GM10248 (cell line): Measurements from ENCODE around the gene HMGCS1.

ENCODE experiments used
- CTCF ChIA-PET: fragments of 300-600 bp; sonication (Branson Sonifier 250); formaldehyde crosslinking; extraction: SDS; loops from one replicate; lab custom pipeline; 2021; ENCODE audit warnings: antibody characterized with exemption; lab: Yijun Ruan, JAX
- POLR2A ChIA-PET: fragments of 350-650 bp; sonication (Branson Sonifier 250); formaldehyde crosslinking; extraction: SDS; loops from one replicate; lab custom pipeline; 2020; ENCODE audit warnings: antibody characterized with exemption; lab: Yijun Ruan, JAX
- DNase-seq: peaks from one replicate; pipeline ENCODE4 v3.0.0; 2012; ENCODE audit errors: extremely low spot score
- TF ChIP-seq, protein P1 (sequence below): IDR thresholded peaks from 2 replicates; pipeline ENCODE4 v1.5.1; 2012; ENCODE audit warnings: mild to moderate bottlenecking, low read depth; ENCODE audit errors: extremely low read depth, missing control alignments, control extremely low read depth

HMGCS1 gene

DNA sequence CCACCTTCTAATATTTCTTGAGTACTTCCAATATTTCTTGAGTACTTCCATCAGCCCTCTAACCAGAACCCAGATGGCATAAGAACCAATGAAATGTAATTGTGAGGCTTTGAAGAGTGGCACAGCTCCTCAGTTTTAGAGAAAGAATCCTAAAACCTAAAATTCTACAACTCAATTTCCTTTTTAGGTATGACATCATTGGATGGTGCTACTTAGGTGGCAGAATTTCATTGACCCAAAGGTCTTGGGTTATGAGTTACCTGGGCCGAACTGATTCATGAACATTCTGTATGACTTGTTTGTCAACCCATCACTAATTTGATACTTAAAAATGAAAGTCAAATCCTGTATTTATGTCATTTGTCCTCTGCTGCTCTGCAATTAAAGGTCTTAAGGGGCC lies 13.1 kb downstream of the HMGCS1 start:
- DNase-seq: no peak
- CTCF ChIA-PET: interaction anchor here (1.1 to 2.0 kb wide), 2 partner anchors 13 to 101 kb away, joined by 3 to 4 read pairs; no protein-coding TSS in a partner anchor
- TF ChIP-seq, protein P1, sequence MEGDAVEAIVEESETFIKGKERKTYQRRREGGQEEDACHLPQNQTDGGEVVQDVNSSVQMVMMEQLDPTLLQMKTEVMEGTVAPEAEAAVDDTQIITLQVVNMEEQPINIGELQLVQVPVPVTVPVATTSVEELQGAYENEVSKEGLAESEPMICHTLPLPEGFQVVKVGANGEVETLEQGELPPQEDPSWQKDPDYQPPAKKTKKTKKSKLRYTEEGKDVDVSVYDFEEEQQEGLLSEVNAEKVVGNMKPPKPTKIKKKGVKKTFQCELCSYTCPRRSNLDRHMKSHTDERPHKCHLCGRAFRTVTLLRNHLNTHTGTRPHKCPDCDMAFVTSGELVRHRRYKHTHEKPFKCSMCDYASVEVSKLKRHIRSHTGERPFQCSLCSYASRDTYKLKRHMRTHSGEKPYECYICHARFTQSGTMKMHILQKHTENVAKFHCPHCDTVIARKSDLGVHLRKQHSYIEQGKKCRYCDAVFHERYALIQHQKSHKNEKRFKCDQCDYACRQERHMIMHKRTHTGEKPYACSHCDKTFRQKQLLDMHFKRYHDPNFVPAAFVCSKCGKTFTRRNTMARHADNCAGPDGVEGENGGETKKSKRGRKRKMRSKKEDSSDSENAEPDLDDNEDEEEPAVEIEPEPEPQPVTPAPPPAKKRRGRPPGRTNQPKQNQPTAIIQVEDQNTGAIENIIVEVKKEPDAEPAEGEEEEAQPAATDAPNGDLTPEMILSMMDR: no peak
- POLR2A ChIA-PET: interaction anchor here (0.7 to 2.0 kb wide), 2 partner anchors 13 to 32 kb away, joined by 7 to 9 read pairs; partner anchors contain the start of gene HMGCS1

DNA sequence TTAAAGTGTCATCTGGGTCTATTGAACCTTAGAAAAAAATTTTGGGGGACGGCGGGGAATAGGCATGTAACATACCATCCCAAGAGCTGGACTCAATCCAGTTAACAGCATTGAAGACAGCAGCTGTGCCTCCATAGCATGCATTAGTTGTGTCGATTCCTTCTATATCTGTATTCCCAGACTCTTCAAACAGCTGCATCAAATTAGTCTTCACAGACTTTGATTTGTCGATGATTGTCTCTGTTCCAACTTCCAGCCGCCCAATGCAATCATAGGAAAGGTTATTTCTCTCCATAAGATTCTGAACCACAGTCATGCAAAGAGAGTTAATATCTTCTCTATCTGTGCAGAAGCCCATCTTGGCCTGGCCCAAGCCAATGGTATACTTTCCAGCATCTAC lies 14.8 kb downstream of the HMGCS1 start:
- no peak for DNase-seq
- TF ChIP-seq, protein P1: no peak
- POLR2A ChIA-PET: interaction anchor here (1.0 to 2.0 kb wide), 2 partner anchors 8 to 14 kb away, joined by 3 to 9 read pairs; partner anchors contain the start of gene HMGCS1
- CTCF ChIA-PET: interaction anchor here (1.3 to 2.0 kb wide), 2 partner anchors 11 to 14 kb away, joined by 4 read pairs; no protein-coding TSS in a partner anchor

DNA sequence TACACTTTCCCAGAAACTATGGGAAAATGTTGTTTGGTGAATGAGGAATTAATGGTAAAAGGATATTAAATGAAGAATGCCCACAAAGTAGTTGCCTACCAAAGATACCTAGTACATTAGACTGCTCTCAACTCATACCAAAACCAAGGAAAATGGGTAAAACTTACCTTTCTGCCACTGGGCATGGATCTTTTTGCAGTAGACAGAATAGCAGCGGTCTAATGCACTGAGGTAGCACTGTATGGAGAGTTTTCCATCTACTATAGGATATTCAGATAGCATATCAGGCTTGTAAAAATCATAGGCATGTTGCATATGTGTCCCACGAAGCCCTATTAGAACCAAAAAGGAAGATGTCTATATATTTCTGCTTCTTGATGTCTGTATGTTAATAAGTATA lies 16.4 kb downstream of the HMGCS1 start:
- ChIA-PET POLR2A (no interaction called here), CTCF (no interaction called here)
- TF ChIP-seq, protein P1: no peak
- no peak for DNase-seq

DNA sequence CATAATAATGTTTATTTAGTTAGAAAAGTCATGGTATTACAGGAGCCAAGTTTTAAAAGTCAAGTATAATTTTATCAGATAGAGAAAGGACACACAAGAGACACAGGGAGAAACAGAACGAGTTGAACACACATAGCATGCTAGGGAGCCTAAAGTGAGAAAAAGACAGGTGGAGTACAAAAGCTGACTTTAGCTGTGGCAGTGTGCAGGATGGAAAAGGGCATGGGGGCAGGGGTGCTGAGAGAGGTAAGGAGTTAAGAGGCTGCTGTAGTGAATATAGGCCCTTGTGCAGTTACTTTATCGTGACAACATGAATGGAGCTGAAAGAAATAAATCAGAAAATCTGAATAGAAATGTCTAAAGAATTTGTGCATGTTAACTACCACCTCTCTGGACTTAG lies 18.0 kb downstream of the HMGCS1 start:
- TF ChIP-seq, protein P1: no peak
- DNase-seq: no peak
- ChIA-PET POLR2A (no interaction called here), CTCF (interaction anchor here (1.0 to 2.0 kb wide), 5 partner anchors 11 to 189 kb away, joined by 3 to 12 read pairs (median 5); partner anchors contain the start of gene HMGCS1)

DNA sequence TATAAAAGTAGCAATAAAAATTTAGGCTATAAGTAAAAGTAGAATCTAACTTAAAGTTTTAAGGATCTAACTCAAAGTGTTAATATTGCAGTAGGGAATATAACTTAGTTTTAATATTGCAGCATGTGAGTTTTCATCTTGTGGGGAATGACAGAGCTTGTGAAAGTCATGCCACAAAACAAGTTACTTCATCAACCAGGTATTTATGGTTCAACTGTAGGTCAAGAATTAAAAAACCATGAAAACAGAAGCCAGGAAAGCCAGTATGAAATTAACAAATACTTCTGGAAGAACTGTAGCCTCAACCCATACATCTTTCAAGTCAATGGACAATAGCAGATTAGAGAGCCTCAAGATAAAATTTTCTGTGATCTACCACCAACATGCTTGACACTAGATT lies 19.0 kb downstream of the HMGCS1 start:
- CTCF ChIA-PET: interaction anchor here (0.7 to 2.0 kb wide), 7 partner anchors 11 to 188 kb away, joined by 3 to 12 read pairs (median 4); partner anchors contain the start of gene HMGCS1

DNA sequence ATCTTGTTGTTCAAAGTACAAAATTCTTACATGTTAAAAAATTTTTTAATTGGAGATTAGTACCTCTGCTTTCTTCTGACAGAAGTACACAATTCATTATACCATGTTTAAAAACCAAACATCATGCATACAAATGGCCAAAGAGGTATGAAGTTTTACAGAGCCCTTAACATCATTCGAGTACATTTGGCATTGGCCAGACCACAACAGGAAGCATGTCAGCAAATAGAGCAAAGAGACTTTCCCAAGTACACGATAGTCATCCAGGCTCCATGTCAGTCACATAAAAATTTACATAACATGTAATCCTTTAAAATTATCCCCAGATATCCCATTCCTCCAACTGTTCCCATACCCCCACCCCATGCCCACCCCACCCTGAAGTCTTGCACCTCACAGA lies 22.5 kb downstream of the HMGCS1 start:
- POLR2A ChIA-PET: no interaction called here
- TF ChIP-seq, protein P1: no peak
- no peak for DNase-seq
- CTCF ChIA-PET: interaction anchor here (1.0 to 1.2 kb wide), 2 partner anchors 9 to 14 kb away, joined by 3 read pairs; no protein-coding TSS in a partner anchor

More for the DNA sequence above, 19.0 kb downstream of the HMGCS1 start:
- TF ChIP-seq, protein P1: no peak
- POLR2A ChIA-PET: no interaction called here
- DNase-seq: no peak
